ENCODE measurements around the gene SPAG17.

DNA sequence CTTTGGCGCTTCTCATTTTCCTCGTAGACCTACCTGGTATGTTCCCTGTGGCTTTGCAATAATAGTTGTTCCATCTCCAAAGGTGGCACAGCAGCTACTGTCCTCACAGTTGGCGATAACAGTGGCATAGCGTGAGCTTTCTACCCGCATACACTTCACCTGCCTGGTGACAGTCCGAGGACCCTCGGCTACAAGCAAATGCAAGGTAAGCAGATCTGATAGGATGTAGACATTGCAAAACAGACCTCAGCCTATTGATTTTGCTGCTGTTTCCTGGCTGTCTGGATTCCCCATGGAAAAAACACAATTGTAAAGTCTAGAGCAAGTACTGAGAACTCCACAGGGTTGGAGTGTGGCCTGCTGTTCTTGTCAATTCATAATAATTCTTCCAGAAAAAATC, 177.0 kb downstream of the SPAG17 start:
- TF ChIP-seq, protein P1, sequence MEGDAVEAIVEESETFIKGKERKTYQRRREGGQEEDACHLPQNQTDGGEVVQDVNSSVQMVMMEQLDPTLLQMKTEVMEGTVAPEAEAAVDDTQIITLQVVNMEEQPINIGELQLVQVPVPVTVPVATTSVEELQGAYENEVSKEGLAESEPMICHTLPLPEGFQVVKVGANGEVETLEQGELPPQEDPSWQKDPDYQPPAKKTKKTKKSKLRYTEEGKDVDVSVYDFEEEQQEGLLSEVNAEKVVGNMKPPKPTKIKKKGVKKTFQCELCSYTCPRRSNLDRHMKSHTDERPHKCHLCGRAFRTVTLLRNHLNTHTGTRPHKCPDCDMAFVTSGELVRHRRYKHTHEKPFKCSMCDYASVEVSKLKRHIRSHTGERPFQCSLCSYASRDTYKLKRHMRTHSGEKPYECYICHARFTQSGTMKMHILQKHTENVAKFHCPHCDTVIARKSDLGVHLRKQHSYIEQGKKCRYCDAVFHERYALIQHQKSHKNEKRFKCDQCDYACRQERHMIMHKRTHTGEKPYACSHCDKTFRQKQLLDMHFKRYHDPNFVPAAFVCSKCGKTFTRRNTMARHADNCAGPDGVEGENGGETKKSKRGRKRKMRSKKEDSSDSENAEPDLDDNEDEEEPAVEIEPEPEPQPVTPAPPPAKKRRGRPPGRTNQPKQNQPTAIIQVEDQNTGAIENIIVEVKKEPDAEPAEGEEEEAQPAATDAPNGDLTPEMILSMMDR (IDR thresholded peaks at IDR 0.05) = no peak
- no peak for TF ChIP-seq POLR2A (IDR thresholded peaks at IDR 0.05)
